Activated gamma-delta T cell treated with anti-CD3 and anti-CD28 coated beads, Interleukin-2, amount 50 U/mL, for 16 hours (primary cell): ENCODE data around the gene INPP5A.

Experiments used
- DNase-seq: peaks from one replicate; pipeline ENCODE4 v3.0.0-alpha.2; 2020; ENCODE audit warnings: low read depth

INPP5A gene

GRCh38 chr10:132707121-132707775 lies 169.7 kb downstream of the INPP5A start:
- no peak for DNase-seq

- DNase-seq: no peak
Measured at GRCh38 chr10:132707776-132708171, 170.2 kb downstream of the INPP5A start.

- no peak for DNase-seq
Measured at GRCh38 chr10:132708441-132708840, 170.9 kb downstream of the INPP5A start.

GRCh38 chr10:132708936-132709335 lies 171.3 kb downstream of the INPP5A start:
- DNase-seq: no peak

GRCh38 chr10:132709471-132709951 lies 171.9 kb downstream of the INPP5A start:
- DNase-seq: no peak

- no peak for DNase-seq
Measured at GRCh38 chr10:132710036-132710686, 172.6 kb downstream of the INPP5A start.

- no peak for DNase-seq
Measured at GRCh38 chr10:132710746-132711612, 173.4 kb downstream of the INPP5A start.

- no peak for DNase-seq
Measured at GRCh38 chr10:132711613-132712121, 174.1 kb downstream of the INPP5A start.

GRCh38 chr10:132712291-132712690 lies 174.7 kb downstream of the INPP5A start:
- DNase-seq: no peak

- DNase-seq: no peak
Measured at GRCh38 chr10:132712743-132713142, 175.2 kb downstream of the INPP5A start.

GRCh38 chr10:132713421-132714095 lies 176.0 kb downstream of the INPP5A start:
- no peak for DNase-seq

GRCh38 chr10:132714096-132714985 lies 176.8 kb downstream of the INPP5A start:
- DNase-seq: no peak

GRCh38 chr10:132714986-132715775 lies 177.6 kb downstream of the INPP5A start:
- no peak for DNase-seq

- no peak for DNase-seq
Measured at GRCh38 chr10:132715776-132716680, 178.4 kb downstream of the INPP5A start.

- no peak for DNase-seq
Measured at GRCh38 chr10:132716691-132717490, 179.3 kb downstream of the INPP5A start.

- no peak for DNase-seq
Measured at GRCh38 chr10:132721725-132722124, 184.1 kb downstream of the INPP5A start.

GRCh38 chr10:132722394-132723329 lies 185.1 kb downstream of the INPP5A start:
- no peak for DNase-seq
